GM18909 (cell line): Measurements from ENCODE around the gene FOXJ3.

ENCODE experiments used
- ATAC-seq: cut with Tn5 transposase; IDR thresholded peaks from one replicate; pipeline ENCODE4 v1.9.1; 2021; ENCODE audit warnings: mild to moderate bottlenecking; ENCODE audit not compliant: unreplicated experiment, poor library complexity

FOXJ3 gene

GRCh38 chr1:42335050-42335808, at the start of gene FOXJ3:
FOXJ3 (minus strand) TSS chr1:42335235; CDS start chr1:42311093, 24,142 bp downstream.
- peak; percentile 77 for ATAC-seq

GRCh38 chr1:42381280-42381673, 46.2 kb upstream of the FOXJ3 start:
- no peak for ATAC-seq

- peak; percentile 81 for ATAC-seq
Measured at GRCh38 chr1:42380586-42381279, 45.7 kb upstream of the FOXJ3 start, which contains the start of gene RIMKLA. RIMKLA (plus strand) TSS chr1:42380792; CDS start chr1:42380935, 143 bp downstream.

DNA sequence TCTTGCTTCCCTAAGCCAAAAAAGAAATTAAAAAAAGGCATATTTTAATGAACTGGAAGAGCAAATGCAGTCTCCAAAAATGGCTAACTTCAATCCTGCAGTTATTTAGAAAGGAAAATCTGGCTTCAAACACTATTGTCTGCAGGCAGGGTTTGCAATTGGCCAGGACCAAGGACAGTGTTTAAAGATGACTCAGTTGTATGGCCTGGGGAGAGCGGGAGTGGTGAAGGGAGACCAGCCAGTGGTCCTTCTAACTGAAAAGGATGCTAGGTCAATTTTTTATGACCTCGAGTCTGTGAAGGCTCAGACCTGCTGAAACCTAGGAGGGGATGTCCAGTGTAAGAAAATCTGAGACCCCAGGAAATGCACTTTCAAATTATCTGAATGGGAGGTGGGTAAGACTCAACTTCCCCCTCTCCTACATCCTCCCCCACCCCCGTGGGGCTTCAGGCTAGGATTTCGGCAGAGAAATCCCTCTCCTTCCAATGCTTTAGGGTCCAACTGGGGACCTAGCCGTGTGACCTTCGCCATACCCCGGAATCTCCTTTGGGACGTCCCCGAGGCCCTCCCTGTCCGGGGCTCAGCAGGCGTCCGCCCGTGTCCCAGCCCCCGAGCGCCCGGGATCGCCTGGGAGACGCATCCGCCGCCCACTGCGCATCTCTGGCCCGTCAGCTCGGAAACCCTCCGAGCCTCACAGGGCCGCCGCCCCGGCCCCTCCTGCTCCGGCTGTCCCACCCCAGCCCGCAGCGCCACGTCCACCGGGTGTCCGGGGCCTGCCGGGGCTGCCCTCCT, 45.0 kb upstream of the FOXJ3 start:
- ATAC-seq: peak; percentile 51

DNA sequence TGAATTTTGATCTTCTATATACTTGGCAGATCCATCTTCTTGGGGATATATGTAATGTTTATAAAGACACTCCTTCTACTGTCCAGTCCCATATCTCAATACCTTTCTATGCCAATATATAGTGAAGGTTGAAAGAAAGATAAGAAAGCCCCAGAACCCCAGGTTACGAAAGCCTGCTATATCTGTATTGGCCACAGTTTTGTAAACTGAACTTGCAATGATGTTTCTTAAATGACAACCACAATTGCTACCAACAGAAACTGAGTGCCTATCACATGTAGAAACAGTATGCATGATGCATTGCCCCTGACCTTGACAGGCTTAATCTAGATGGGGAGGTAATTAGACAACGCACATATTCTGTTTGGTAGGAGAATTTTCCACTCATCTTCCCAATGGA, 37.8 kb upstream of the FOXJ3 start:
- no peak for ATAC-seq

GRCh38 chr1:42370876-42371549, 36.0 kb upstream of the FOXJ3 start:
- ATAC-seq: no peak

GRCh38 chr1:42369471-42369870, 34.4 kb upstream of the FOXJ3 start:
- no peak for ATAC-seq

- ATAC-seq: no peak
Measured at GRCh38 chr1:42368096-42368795, 33.2 kb upstream of the FOXJ3 start.

GRCh38 chr1:42365118-42365517, 30.1 kb upstream of the FOXJ3 start:
- no peak for ATAC-seq

- no peak for ATAC-seq
Measured at GRCh38 chr1:42364542-42364941, 29.5 kb upstream of the FOXJ3 start.

GRCh38 chr1:42364089-42364488, 29.1 kb upstream of the FOXJ3 start:
- no peak for ATAC-seq

DNA sequence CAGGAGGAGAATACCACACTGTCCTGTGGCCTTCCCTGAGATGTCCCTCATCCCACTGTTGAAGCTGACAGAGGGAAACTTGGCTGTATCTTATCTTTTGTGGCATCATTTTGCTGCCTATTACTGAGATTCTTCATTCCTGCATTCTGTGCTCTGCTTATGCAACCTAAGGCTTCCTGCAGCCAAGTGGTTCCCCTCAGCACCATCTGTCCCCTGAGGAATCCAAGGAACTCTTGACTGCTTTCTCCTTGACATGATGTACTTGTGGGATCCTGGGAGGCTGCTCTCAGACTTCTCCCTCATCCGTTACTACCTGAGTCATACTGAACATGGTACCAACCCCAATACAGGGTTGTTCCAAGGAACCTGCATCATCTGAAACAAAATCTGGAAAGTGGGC, 24.4 kb upstream of the FOXJ3 start:
- no peak for ATAC-seq

- ATAC-seq: no peak
Measured at GRCh38 chr1:42358791-42359190, 23.8 kb upstream of the FOXJ3 start.

DNA sequence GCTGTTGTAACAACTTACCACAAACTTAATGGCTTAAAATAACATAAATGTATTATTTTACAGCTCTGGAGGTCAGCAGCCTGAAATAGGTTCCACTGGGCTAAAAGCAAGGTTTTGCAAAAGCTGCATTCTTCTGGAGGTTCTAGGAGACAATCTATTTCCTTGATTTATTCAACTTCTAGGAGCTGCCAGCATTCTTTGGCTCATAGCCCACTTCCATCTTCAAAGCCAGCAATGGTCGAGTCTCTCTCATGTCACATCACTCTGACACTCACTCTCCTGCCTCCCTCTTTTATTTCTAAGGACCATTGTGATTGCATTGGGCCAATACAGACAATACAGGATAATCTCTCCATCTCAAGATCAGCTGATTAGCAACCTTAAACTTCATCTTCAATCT, 15.1 kb upstream of the FOXJ3 start:
- no peak for ATAC-seq

- ATAC-seq: no peak
Measured at GRCh38 chr1:42348498-42348897, 13.5 kb upstream of the FOXJ3 start.

- ATAC-seq: no peak
Measured at GRCh38 chr1:42343049-42343448, 8.0 kb upstream of the FOXJ3 start.

GRCh38 chr1:42340901-42341300, 5.9 kb upstream of the FOXJ3 start:
- no peak for ATAC-seq

- no peak for ATAC-seq
Measured at GRCh38 chr1:42340093-42340492, 5.1 kb upstream of the FOXJ3 start.

DNA sequence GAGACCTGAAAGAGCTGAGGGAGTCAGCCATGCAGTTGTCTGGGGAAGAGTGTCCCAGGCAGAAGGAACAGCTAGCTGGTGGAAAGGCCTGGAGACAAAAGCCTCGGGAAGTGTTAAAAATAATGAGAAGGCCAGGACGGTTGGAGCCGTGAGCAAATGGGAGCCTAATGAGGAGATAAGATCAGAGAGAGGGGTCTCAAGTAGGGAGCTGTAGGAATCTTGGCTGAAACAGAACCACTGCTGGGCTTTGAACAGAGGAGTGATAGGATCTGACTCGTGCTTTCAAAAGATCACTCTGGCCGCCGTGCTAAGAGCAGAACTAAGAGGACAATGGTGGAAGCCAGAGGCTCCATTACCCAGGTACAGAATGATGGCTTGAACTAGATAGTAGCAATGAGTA, 1.9 kb upstream of the FOXJ3 start:
- no peak for ATAC-seq
